ENCODE data around the gene PTER. TPM values are rescaled to one million over a fixed set of nuclear protein-coding genes. Genes with fewer than 3 reads are reported as not detected.

The PTER gene
- total RNA-seq, 2 experiments from 2014 or later: 22.8 to 29.7 TPM

DNA sequence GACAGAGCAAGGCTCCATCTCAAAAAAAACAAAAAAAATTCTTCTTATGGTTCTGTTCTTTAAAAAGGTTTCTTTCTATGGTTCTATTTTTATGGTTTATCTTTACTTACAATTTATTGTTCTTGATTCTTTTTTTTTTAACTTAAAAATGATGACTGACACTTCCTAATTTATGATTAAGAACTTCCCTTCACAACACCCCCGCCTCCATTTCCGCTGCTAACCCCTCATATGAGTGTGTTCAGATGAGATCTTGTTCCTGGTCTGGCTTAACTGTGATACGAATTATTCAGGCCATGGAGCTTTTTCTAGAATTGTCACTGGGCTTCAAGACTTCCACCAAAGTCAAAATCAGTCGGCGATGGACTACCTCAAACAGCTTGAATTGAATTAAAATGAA is 33.9 kb downstream of the PTER start:
- POLR2A ChIA-PET: interaction anchor here (0.6 to 1.1 kb wide), 2 partner anchors 10 to 1654 kb away, joined by 3 to 6 read pairs; no protein-coding TSS in a partner anchor
- no peaks in the 10 kb centered on the region for H3K36me3 ChIP-seq (ENCODE audit: insufficient read depth, low read length)
- BruUV-seq (replicated peaks): no TSS peak
- H3K27ac ChIP-seq (ENCODE audit: low read depth, low read length, poor library complexity, severe bottlenecking): no peak overlapping the region
- H3K79me2 ChIP-seq (ENCODE audit: insufficient read depth, low read depth, low read length): no peaks in the 10 kb centered on the region
- no peak for DNase-seq (ENCODE audit: low spot score)
- H2AFZ ChIP-seq (ENCODE audit: low read length): no peak overlapping the region
- H3K4me2 ChIP-seq (ENCODE audit: low read length): no peak overlapping the region
- no peak overlapping the region for H3K4me3 ChIP-seq (ENCODE audit: low read depth, low read length, poor library complexity, severe bottlenecking)
- H3K9me2 ChIP-seq (ENCODE audit: insufficient read depth, low read length): no peaks in the 10 kb centered on the region
- CTCF ChIA-PET (ENCODE audit: unreplicated experiment): no interaction called here
- TF ChIP-seq, protein P1, sequence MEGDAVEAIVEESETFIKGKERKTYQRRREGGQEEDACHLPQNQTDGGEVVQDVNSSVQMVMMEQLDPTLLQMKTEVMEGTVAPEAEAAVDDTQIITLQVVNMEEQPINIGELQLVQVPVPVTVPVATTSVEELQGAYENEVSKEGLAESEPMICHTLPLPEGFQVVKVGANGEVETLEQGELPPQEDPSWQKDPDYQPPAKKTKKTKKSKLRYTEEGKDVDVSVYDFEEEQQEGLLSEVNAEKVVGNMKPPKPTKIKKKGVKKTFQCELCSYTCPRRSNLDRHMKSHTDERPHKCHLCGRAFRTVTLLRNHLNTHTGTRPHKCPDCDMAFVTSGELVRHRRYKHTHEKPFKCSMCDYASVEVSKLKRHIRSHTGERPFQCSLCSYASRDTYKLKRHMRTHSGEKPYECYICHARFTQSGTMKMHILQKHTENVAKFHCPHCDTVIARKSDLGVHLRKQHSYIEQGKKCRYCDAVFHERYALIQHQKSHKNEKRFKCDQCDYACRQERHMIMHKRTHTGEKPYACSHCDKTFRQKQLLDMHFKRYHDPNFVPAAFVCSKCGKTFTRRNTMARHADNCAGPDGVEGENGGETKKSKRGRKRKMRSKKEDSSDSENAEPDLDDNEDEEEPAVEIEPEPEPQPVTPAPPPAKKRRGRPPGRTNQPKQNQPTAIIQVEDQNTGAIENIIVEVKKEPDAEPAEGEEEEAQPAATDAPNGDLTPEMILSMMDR (conservative IDR thresholded peaks at IDR 0.05; ENCODE audit: low read length): no peak
- no peak for TF ChIP-seq EZH2phosphoT487 (IDR thresholded peaks at IDR 0.05; ENCODE audit: borderline replicate concordance, low read depth, low read length)
- no peaks in the 10 kb centered on the region; the same call in 1 of the 2 replicates for H4K20me1 ChIP-seq (ENCODE audit: insufficient read depth, low read length)
- H3K9me3 ChIP-seq (ENCODE audit: low read length): no peaks in the 10 kb centered on the region
- H3K4me1 ChIP-seq (ENCODE audit: insufficient read depth, low read length, poor library complexity, severe bottlenecking): no peaks in the 10 kb centered on the region
- intact Hi-C loops (cut with micrococcal nuclease; ENCODE audit: unreplicated experiment): no loop called here

DNA sequence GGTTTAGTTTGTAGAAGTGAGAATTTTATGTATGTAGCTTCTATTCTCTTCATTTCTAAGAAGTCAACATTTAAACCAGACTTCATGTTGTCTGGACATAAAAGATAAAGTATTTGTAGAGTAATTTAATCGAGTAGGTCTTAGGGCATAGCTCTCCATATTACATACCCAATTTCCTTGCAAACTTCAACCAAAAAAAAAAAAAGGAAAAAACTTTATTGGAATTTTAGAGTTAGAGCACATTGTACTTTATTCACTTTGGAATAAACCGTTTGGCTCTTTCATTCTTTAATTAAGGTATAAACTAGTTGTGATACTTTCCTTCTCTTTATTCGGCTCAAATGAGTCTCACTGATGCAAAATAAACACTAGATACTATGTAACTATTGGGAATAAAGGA is 36.0 kb downstream of the PTER start:
- intact Hi-C loops (cut with micrococcal nuclease; ENCODE audit: unreplicated experiment): no loop called here
- no TSS peak for BruUV-seq (replicated peaks)
- Histone ChIP-seq H3K9me3 (ENCODE audit: low read length) (no peaks in the 10 kb centered on the region), H3K9me2 (ENCODE audit: insufficient read depth, low read length) (no peaks in the 10 kb centered on the region), H3K4me2 (ENCODE audit: low read length) (no peak overlapping the region), H3K4me3 (ENCODE audit: low read depth, low read length, poor library complexity, severe bottlenecking) (no peak overlapping the region), H2AFZ (ENCODE audit: low read length) (no peak overlapping the region), H3K4me1 (ENCODE audit: insufficient read depth, low read length, poor library complexity, severe bottlenecking) (no peaks in the 10 kb centered on the region), H3K79me2 (ENCODE audit: insufficient read depth, low read depth, low read length) (no peaks in the 10 kb centered on the region), H3K36me3 (ENCODE audit: insufficient read depth, low read length) (no peaks in the 10 kb centered on the region), H3K27ac (ENCODE audit: low read depth, low read length, poor library complexity, severe bottlenecking) (no peak overlapping the region), H4K20me1 (ENCODE audit: insufficient read depth, low read length) (no peaks in the 10 kb centered on the region; the same call in 1 of the 2 replicates)
- no peak for TF ChIP-seq EZH2phosphoT487 (IDR thresholded peaks at IDR 0.05; ENCODE audit: borderline replicate concordance, low read depth, low read length)
- TF ChIP-seq, protein P1 (conservative IDR thresholded peaks at IDR 0.05; ENCODE audit: low read length): no peak
- ChIA-PET CTCF (ENCODE audit: unreplicated experiment) (no interaction called here), POLR2A (interaction anchor here (1.3 kb wide), 1 partner anchor 10 kb away, joined by 7 read pairs; no protein-coding TSS in a partner anchor)
- no peak for DNase-seq (ENCODE audit: low spot score)

DNA sequence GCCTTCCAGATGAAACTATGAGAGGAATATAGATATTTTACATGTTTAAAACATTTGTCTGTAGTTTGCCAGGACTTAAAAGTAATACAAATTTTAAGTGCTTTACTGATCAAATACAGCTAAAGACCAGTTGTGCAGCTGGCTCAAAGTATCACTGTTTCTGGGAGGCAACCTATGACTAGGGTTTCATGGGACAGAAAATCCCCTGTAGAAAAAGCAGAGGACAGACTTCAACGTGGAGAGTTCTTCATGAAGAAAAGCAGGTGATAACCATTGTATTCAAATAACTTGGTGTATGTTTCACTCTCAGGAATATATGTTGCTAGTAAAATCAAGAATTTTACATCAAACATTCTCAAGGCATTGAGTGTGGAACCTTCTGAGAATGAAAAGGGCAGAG is 40.9 kb downstream of the PTER start:
- Histone ChIP-seq H3K27ac (ENCODE audit: low read depth, low read length, poor library complexity, severe bottlenecking) (no peak overlapping the region), H3K4me1 (ENCODE audit: insufficient read depth, low read length, poor library complexity, severe bottlenecking) (no peaks in the 10 kb centered on the region), H2AFZ (ENCODE audit: low read length) (no peak overlapping the region), H3K4me2 (ENCODE audit: low read length) (no peak overlapping the region), H3K36me3 (ENCODE audit: insufficient read depth, low read length) (no peaks in the 10 kb centered on the region), H3K9me3 (ENCODE audit: low read length) (no peaks in the 10 kb centered on the region), H3K9me2 (ENCODE audit: insufficient read depth, low read length) (no peaks in the 10 kb centered on the region), H3K79me2 (ENCODE audit: insufficient read depth, low read depth, low read length) (no peaks in the 10 kb centered on the region), H3K4me3 (ENCODE audit: low read depth, low read length, poor library complexity, severe bottlenecking) (no peak overlapping the region), H4K20me1 (ENCODE audit: insufficient read depth, low read length) (no peaks in the 10 kb centered on the region; the same call in 1 of the 2 replicates)
- no peak for DNase-seq (ENCODE audit: low spot score)
- TF ChIP-seq EZH2phosphoT487 (IDR thresholded peaks at IDR 0.05; ENCODE audit: borderline replicate concordance, low read depth, low read length): no peak
- TF ChIP-seq, protein P1 (conservative IDR thresholded peaks at IDR 0.05; ENCODE audit: low read length): no peak
- CTCF ChIA-PET (ENCODE audit: unreplicated experiment): no interaction called here
- BruUV-seq (replicated peaks): no TSS peak
- intact Hi-C loops (cut with micrococcal nuclease; ENCODE audit: unreplicated experiment): no loop called here
- POLR2A ChIA-PET: interaction anchor here (0.6 to 0.7 kb wide), 2 partner anchors 40 to 144 kb away, joined by 4 to 7 read pairs; no protein-coding TSS in a partner anchor

All from OCI-LY7 (cell line).